Mucosa of descending colon (tissue), 3 donors: ENCODE results near the gene HSP90AA1. TPM values are rescaled to one million over a fixed set of nuclear protein-coding genes. Genes with fewer than 3 reads are reported as not detected.
A peak's percentile ranks its signal among the peaks of the same experiment; 100 is the strongest.

Experiments used
- ATAC-seq: fragments of 200-7000 bp; cut with Tn5 transposase; one replicate; pipeline ENCODE4 v1.9.1; 2020; ENCODE audit warnings: mild to moderate bottlenecking, moderate library complexity
- DNase-seq, 3 donors: peaks; one replicate each; pipeline ENCODE4 v3.0.0-alpha.2; 2020
- H3K36me3 ChIP-seq: fragments of 200-600 bp; one replicate; pipeline ENCODE4 v1.8.0; 2021; ENCODE audit warnings: low read depth, mild to moderate bottlenecking
- H3K4me1 ChIP-seq: fragments of 200-600 bp; one replicate; pipeline ENCODE4 v1.8.0; 2021; ENCODE audit warnings: low read depth, mild to moderate bottlenecking
- H3K4me3 ChIP-seq: fragments of 200-600 bp; one replicate; pipeline ENCODE4 v1.8.0; 2021; ENCODE audit warnings: mild to moderate bottlenecking
- H3K9me3 ChIP-seq: fragments of 200-600 bp; one replicate; pipeline ENCODE4 v1.8.0; 2021; ENCODE audit warnings: mild to moderate bottlenecking
- CTCF ChIP-seq: fragments of 200-600 bp; IDR thresholded peaks from one replicate; pipeline ENCODE4 v1.8.0; 2022; ENCODE audit warnings: antibody characterized with exemption, mild to moderate bottlenecking
- intact Hi-C, 2 donors: fragments of 100-400 bp; cut with DNase I in 1 of 2; cut with micrococcal nuclease in 1 of 2; formaldehyde crosslinking; loops; one replicate each; pipeline versions ENCODE4 v1.11.0 to v1.11.1; 2022; cut with DNase I, micrococcal nuclease
- total RNA-seq, 3 donors: library from RNA; stranded (reverse); fragmentation: NEBNext Ultra II Directional in 2 of 3; extraction: Animal tissue kit (Norgen Biotek cat#: 25700) in 2 of 3; gene quantifications; one replicate each; pipeline versions ENCODE4 v1.2.1 to v1.2.4, GENCODE V29; 2021 to 2023
- donor health status: DM: no; HTN: no; CAD: no; lungs with moderate emphysema.
- donor health status: DM: no; HTN: no; CAD: no.
- donor health status: DM: no; HTN: yes; CAD: no.

HSP90AA1 gene
- total RNA-seq, 3 donors from 2014 or later = 231 to 367 (median 252) TPM

GRCh38 chr14:102089621-102090343 is 2.9 kb upstream of the HSP90AA1 start:
- no peak for DNase-seq
- ATAC-seq = no peak
- no peak for TF ChIP-seq CTCF
- no peaks in the 10 kb centered on the region for H3K9me3 ChIP-seq
- no peak overlapping the region for H3K4me3 ChIP-seq
- intact Hi-C loops = loop anchor here (10.0 kb wide), 2 partner anchors 45 to 105 kb away; no protein-coding TSS in a partner anchor
- no peaks in the 10 kb centered on the region for H3K36me3 ChIP-seq
- peaks cover 8% of the 10 kb centered on the region for H3K4me1 ChIP-seq

- Histone ChIP-seq H3K4me1 (peaks cover 24% of the 10 kb centered on the region), H3K36me3 (no peaks in the 10 kb centered on the region), H3K9me3 (no peaks in the 10 kb centered on the region), H3K4me3 (no peak overlapping the region)
- no peak for TF ChIP-seq CTCF
- ATAC-seq (peak; percentile 37), DNase-seq (peak; percentile 66 to 76 (median 67))
- intact Hi-C loops = no loop called here
These were observed 1.4 kb upstream of the HSP90AA1 start for GRCh38 chr14:102088012-102088792.

GRCh38 chr14:102087762-102088011 is 843 bp upstream of the HSP90AA1 start:
- H3K4me1 ChIP-seq = peaks cover 29% of the 10 kb centered on the region
- ATAC-seq (no peak), DNase-seq (no peak)
- H3K36me3 ChIP-seq = peaks cover 3% of the 10 kb centered on the region
- H3K9me3 ChIP-seq = no peaks in the 10 kb centered on the region
- TF ChIP-seq CTCF = no peak
- H3K4me3 ChIP-seq = peak overlapping the region; percentile 54
- intact Hi-C loops = no loop called here

GRCh38 chr14:102086709-102086971 is 204 bp downstream of the HSP90AA1 start:
- Histone ChIP-seq H3K9me3 (no peaks in the 10 kb centered on the region), H3K4me3 (peak overlapping the region; percentile 85), H3K36me3 (peaks cover 10% of the 10 kb centered on the region), H3K4me1 (peaks cover 32% of the 10 kb centered on the region)
- TF ChIP-seq CTCF = no peak
- intact Hi-C loops = no loop called here
- ATAC-seq (peak; percentile 20), DNase-seq (no peak)

- intact Hi-C loops = no loop called here
- Histone ChIP-seq H3K4me1 (peaks cover 32% of the 10 kb centered on the region), H3K36me3 (peaks cover 12% of the 10 kb centered on the region), H3K4me3 (peak overlapping the region; percentile 85), H3K9me3 (no peaks in the 10 kb centered on the region)
- no peak for TF ChIP-seq CTCF
- DNase-seq = peak; percentile 57 to 76 (median 71)
- peak; percentile 51 for ATAC-seq
These were observed 716 bp downstream of the HSP90AA1 start for GRCh38 chr14:102085948-102086708.
